Central memory CD8-positive, alpha-beta T cell (primary cell): ENCODE measurements around the gene PDYN.

Experiments
- ATAC-seq: fragments of 150-1000 bp; cut with Tn5 transposase; replicated peaks from 2 replicates; pipeline ENCODE4 v1.10.0; 2022; ENCODE audit warnings: mild to moderate bottlenecking, moderate FRiP score, moderate number of reproducible peaks; ENCODE audit not compliant: poor library complexity, severe bottlenecking; ENCODE audit errors: extremely low read depth
- DNase-seq, 2 donors: peaks; one replicate each; pipeline ENCODE4 v3.0.0; 2021; ENCODE audit warnings: low spot score in 2 of 2
- H3K27ac Mint-ChIP-seq: one replicate; pipeline ENCODE4 v1.8.0; 2022; ENCODE audit warnings: low read depth, mild to moderate bottlenecking, moderate library complexity, mixed read lengths
- H3K27me3 Mint-ChIP-seq: one replicate; pipeline ENCODE4 v1.8.0; 2022; ENCODE audit warnings: mixed read lengths
- H3K36me3 Mint-ChIP-seq: one replicate; pipeline ENCODE4 v1.8.0; 2022; ENCODE audit warnings: mild to moderate bottlenecking, moderate library complexity, mixed read lengths; ENCODE audit not compliant: insufficient read depth
- H3K4me1 Mint-ChIP-seq: one replicate; pipeline ENCODE4 v1.8.0; 2022; ENCODE audit warnings: mixed read lengths
- H3K4me3 Mint-ChIP-seq: one replicate; pipeline ENCODE4 v1.8.0; 2022; ENCODE audit warnings: mild to moderate bottlenecking, moderate library complexity, mixed read lengths
- H3K9me3 Mint-ChIP-seq: one replicate; pipeline ENCODE4 v1.8.0; 2022; ENCODE audit warnings: mixed read lengths

Gene PDYN

DNA sequence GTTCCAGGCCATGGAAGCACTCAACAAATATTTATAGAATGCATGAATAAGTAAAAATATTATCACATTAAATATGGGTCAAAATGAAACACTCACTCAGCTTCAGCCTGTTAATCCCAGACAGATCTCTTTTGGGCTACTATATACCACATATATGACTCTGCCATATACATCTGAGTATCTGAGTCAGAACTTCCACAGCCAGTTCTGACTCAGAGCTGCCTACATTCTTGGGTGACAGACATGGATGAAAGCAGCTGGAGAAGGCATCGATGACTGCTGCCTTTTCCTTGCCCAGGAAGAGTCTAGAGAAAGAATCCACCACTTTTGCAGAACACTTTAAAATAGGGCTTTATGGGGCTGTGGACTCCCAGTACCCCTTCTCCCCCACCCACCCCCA, 11.5 kb upstream of the PDYN start:
- no peaks in the 10 kb centered on the region for H3K9me3 Mint-ChIP-seq
- H3K36me3 Mint-ChIP-seq = peaks cover 2% of the 10 kb centered on the region
- H3K4me1 Mint-ChIP-seq = no peaks in the 10 kb centered on the region
- DNase-seq (no peak), ATAC-seq (no peak)
- H3K4me3 Mint-ChIP-seq = no peak overlapping the region
- H3K27me3 Mint-ChIP-seq = peaks cover 36% of the 10 kb centered on the region
- H3K27ac Mint-ChIP-seq = no peak overlapping the region

DNA sequence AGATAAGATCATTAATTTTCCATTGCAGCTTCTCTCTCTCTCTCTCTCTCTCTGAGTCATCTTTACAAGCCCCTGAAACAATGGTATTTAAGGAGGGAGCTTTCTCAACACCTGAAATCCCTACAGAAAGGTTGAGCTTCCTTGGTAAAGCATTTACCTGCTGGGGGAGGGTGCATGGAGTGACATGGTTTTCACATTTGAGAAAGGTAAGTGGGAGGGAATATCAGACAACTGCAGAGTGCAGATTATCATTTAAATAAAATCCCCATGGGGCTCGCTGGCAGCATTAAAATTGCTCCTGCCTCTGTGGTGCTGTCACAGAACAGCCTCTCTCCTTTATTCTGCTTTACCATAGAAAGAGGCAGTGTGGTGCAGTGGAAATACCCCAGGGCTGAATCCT, 10.3 kb upstream of the PDYN start:
- ATAC-seq (no peak), DNase-seq (no peak)
- Mint-ChIP-seq H3K27ac (no peak overlapping the region), H3K4me1 (no peaks in the 10 kb centered on the region), H3K4me3 (no peak overlapping the region), H3K9me3 (no peaks in the 10 kb centered on the region), H3K36me3 (peaks cover 2% of the 10 kb centered on the region), H3K27me3 (peaks cover 27% of the 10 kb centered on the region)

DNA sequence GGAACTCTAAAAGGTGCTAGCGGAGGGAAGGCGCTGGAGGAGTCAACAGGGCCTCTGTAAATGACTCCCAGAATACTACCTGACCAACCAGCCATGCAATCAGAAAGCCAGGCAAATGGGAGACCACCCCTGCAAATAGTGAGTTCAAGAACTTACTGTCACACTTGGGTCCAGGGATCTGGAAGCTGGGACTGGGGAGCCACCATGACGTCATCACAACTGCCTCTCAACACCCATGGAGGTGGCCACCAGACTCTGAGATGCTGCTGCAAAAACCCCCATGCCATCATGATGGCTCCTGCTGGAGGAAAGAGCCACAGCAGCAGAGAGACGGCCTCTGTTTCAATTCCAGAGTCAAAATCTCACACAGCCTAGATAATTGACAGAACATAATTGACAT, 8.5 kb upstream of the PDYN start:
- no peak overlapping the region for H3K27ac Mint-ChIP-seq
- DNase-seq = no peak
- H3K4me3 Mint-ChIP-seq = no peak overlapping the region
- peaks cover 2% of the 10 kb centered on the region for H3K36me3 Mint-ChIP-seq
- no peaks in the 10 kb centered on the region for H3K9me3 Mint-ChIP-seq
- no peak for ATAC-seq
- peaks cover 26% of the 10 kb centered on the region for H3K27me3 Mint-ChIP-seq
- H3K4me1 Mint-ChIP-seq = no peaks in the 10 kb centered on the region

DNA sequence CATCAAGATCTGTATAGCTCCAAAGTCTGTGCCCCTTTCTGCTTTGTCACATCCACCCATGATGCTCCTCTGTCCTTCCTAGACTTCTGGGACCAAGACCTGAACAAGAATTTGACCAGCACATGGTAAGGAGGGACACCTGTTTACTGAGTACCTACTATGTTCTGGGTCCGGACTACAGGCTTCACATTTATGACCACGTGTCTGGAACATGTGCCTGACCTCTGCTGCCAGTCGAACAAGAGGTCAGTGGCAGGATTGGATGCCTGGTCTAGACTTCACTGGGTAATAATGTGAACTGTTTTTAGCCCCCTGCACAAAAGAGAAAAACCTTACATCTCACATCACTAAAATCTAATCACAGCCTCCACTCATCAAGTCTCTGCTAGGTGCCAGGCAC, 7.3 kb upstream of the PDYN start:
- no peaks in the 10 kb centered on the region for H3K4me1 Mint-ChIP-seq
- H3K4me3 Mint-ChIP-seq = no peak overlapping the region
- no peak overlapping the region for H3K27ac Mint-ChIP-seq
- no peaks in the 10 kb centered on the region for H3K9me3 Mint-ChIP-seq
- DNase-seq = no peak
- peaks cover 32% of the 10 kb centered on the region for H3K27me3 Mint-ChIP-seq
- no peak for ATAC-seq
- H3K36me3 Mint-ChIP-seq = no peaks in the 10 kb centered on the region

DNA sequence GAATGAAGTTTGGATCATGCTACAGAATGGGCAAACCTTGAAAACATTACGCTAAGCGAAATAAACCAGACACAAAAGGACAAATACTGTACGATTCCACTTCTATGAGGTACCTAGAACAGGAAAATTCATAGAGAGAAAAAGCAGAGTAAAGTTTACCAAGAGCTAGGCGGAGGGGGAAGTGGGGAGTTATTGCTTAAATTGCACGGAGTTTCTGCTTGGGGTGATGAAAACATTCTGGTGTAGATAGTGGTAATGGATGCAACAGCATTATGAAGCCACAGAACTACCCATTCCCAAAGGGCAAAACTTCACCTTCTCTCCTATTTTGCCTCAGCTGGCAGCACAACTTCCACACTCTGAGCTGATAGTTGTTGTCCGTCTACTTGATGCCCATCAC, 6.4 kb upstream of the PDYN start:
- Mint-ChIP-seq H3K4me1 (no peaks in the 10 kb centered on the region), H3K27ac (no peak overlapping the region), H3K27me3 (peaks cover 40% of the 10 kb centered on the region), H3K36me3 (no peaks in the 10 kb centered on the region), H3K4me3 (no peak overlapping the region), H3K9me3 (no peaks in the 10 kb centered on the region)
- ATAC-seq = no peak
- no peak for DNase-seq

DNA sequence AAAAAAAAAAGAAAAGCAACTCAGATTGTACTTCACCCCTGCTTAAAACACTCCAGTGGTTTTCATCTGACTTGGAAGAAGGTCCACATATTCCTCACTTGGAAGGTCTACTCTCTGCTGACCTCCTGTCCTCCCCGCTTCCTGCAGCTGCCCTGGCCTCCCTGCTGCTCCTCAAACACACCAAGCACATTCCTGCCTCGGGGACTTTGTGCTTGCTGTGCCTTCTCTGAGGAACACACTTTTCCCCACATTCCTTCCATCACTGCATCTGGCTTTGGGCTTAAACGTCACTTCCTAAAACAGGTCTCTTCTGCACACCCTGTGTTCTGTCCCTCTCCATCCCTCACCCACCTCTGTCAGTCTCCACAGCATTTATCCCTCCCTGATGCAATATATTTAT, 4.9 kb upstream of the PDYN start:
- no peak overlapping the region for H3K27ac Mint-ChIP-seq
- H3K9me3 Mint-ChIP-seq = no peaks in the 10 kb centered on the region
- no peak for DNase-seq
- no peak overlapping the region for H3K4me3 Mint-ChIP-seq
- H3K4me1 Mint-ChIP-seq = no peaks in the 10 kb centered on the region
- H3K27me3 Mint-ChIP-seq = peaks cover 51% of the 10 kb centered on the region
- no peak for ATAC-seq
- no peaks in the 10 kb centered on the region for H3K36me3 Mint-ChIP-seq

DNA sequence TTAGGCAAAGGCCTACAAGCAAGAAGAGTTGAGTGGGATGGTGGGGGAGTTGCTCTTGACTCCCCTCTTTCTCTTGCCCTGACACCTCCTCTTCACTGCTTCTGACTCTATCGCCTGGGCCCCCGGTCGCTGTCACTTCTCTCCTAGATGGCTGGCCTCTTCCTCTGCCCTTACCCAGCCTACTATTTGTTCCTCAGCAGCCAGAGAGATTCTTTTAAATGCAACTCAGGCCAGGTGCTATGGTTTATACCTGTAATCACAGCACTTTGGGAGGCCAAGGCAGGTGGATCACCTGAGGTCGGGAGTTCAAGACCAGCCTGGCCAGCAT, 4.3 kb upstream of the PDYN start:
- peaks cover 57% of the 10 kb centered on the region for H3K27me3 Mint-ChIP-seq

DNA sequence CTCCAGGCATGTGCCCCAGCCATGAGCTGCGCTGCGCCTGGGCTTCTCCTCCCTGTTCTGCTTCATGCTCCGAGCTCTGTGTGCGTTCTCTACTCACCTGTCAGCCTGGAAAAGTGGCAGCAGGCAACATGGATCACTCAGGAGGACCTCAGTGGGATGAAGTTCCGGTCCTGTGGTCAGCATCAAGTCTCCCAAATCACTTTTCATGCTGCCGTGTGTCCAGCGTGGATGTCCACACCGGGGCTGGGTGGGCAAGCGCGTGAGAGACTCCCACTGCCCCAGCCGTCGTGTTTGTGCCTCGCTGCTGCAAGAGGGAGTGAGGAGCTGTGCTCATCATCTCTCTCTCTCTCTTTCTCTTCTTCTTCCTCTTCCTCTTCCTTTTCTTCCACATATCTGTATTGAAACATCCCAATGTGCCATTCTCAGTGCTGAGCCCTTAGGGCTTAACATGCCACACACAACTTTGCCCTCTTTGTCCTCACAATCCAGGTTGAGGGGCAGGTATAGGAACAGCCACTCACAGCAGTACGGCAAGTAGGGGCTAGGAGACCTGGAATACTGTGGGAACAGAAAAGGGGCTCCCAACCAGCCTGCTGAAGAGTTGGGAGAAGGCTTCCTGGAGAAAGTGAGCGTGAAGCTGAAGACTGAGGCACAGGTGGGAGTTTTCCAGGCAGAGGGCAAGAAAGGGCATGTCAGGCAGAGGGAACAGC, 3.8 kb upstream of the PDYN start:
- ATAC-seq = no peak
- Mint-ChIP-seq H3K4me1 (no peaks in the 10 kb centered on the region), H3K4me3 (no peak overlapping the region)

More for the DNA sequence above, 4.3 kb upstream of the PDYN start:
- H3K9me3 Mint-ChIP-seq = no peaks in the 10 kb centered on the region
- no peak overlapping the region for H3K4me3 Mint-ChIP-seq
- no peak overlapping the region for H3K27ac Mint-ChIP-seq
- no peaks in the 10 kb centered on the region for H3K4me1 Mint-ChIP-seq
- ATAC-seq = no peak
- H3K36me3 Mint-ChIP-seq = no peaks in the 10 kb centered on the region
- no peak for DNase-seq

DNA sequence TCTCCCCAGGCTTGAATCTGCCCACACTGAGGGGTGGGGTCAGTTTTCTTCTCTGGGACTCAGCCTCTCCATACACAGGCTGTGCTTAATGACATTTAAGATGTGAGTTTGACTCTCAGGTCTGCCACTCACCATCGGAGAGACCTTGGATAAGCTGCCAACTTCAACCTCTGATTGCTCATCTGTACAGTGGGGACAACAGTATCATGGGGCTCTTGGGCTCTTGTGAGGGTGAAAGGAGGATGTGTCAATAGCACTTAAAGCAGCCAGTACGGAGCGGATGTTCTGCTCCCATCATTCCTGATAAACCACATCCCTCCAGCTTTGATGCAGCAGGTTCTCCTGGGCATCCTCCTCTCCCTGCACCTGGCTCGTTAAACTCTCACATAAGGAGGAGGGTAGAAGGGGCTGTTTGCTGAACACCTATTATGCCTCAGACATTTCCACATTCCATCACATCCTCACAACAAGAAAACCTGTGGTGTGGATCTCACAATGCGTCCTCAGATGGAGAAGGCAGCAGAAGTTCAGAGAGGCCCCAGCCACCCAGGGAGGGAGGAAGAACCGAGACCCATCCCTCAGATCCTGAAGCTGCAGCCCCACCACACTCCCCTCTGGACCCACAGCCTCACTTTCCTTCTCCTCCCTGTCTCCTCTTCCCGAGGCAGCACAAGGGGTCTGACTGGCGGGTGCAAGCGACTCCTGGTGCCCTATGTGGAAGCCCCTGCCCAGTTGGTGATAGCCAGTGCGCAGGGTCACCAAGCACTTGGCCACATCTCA, 1.9 kb upstream of the PDYN start:
- ATAC-seq (no peak), DNase-seq (no peak)
- Mint-ChIP-seq H3K4me1 (no peaks in the 10 kb centered on the region), H3K36me3 (no peaks in the 10 kb centered on the region), H3K27me3 (peaks cover 80% of the 10 kb centered on the region), H3K9me3 (no peaks in the 10 kb centered on the region), H3K4me3 (no peak overlapping the region), H3K27ac (no peak overlapping the region)

More for the DNA sequence above, 3.8 kb upstream of the PDYN start:
- no peaks in the 10 kb centered on the region for H3K9me3 Mint-ChIP-seq
- peaks cover 62% of the 10 kb centered on the region for H3K27me3 Mint-ChIP-seq
- no peak for DNase-seq
- H3K27ac Mint-ChIP-seq = no peak overlapping the region
- H3K36me3 Mint-ChIP-seq = no peaks in the 10 kb centered on the region

DNA sequence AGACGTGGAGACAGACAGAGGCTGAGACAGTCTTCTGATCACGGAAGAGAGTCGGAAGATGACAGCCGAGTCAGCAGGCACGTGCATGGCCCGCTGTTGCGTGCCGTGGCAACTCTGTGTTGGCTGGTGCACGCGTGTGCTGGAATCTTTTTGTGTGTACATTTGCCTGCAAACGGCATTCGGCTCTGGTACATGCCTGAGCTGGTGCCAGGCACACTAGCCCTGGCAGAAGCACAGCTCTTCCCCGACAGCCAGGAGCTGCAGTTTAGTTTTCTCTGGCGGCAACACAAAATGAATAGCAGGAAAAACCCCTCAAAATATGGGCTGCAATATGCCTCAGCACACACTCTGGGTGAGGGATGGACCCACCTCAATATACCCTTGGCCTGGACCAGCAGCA, 769 bp upstream of the PDYN start:
- H3K9me3 Mint-ChIP-seq = no peaks in the 10 kb centered on the region
- H3K4me1 Mint-ChIP-seq = no peaks in the 10 kb centered on the region
- DNase-seq (no peak), ATAC-seq (no peak)
- H3K4me3 Mint-ChIP-seq = no peak overlapping the region
- H3K27ac Mint-ChIP-seq = no peak overlapping the region
- H3K27me3 Mint-ChIP-seq = peaks cover 88% of the 10 kb centered on the region
- no peaks in the 10 kb centered on the region for H3K36me3 Mint-ChIP-seq

DNA sequence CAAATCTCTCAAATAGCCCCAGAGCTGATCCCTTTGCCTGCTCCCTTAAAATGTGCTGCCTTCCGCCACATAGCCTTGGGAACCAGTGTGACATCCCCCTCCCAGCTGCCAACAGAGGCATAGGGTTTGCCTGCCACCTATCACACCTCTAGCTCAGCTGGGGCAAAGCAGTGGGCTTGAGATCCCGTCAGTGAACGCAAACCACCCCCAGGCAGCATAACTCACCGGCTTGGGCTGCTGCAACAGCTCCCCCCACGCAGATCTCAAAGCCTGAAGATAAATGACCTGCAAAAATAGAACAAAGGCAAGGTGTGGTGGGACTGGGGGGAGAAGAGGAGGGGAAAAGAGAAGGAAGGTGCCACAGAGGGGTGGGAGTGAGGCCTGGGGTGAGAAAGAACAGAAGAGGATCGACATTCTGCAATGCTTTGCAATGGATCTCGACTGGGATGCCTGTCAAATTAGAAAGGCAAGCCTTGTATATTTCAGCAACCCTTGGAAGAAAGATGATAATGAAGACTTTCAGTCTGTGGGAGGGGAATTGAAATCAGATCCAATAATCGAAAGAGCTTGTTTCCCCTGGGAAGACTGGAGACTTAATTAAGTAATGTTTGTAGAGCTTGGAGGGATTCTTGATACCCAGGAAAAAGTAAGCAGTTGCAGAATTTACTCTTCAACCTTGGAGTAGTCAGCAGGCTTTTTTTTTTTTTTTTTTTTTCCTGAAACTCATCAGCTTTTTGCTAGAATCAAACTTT, 1.3 kb downstream of the PDYN start:
- H3K9me3 Mint-ChIP-seq = no peaks in the 10 kb centered on the region
- H3K27me3 Mint-ChIP-seq = peaks cover 76% of the 10 kb centered on the region
- H3K27ac Mint-ChIP-seq = no peak overlapping the region

DNA sequence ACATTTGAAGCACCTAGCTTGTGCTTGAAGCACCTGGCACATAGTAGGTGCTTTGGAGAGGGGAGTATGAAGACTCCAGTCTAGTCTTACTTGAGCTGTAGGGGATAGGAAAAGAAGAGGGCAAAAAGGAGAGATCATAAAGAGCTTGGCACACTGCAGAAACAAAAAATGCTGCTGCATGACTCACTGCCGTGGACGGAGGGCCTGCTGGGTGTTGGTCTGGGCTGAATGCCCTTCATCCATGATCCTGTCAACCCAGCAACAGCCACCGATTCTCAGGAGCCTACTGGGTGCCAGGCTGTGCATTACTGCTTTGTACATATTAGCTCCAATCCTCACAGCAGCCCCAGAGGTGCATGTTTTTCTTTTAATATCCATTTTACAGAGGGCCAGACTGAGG, 6.0 kb downstream of the PDYN start:
- Mint-ChIP-seq H3K9me3 (no peaks in the 10 kb centered on the region), H3K27me3 (peaks cover 77% of the 10 kb centered on the region), H3K4me3 (no peak overlapping the region), H3K27ac (no peak overlapping the region), H3K36me3 (no peaks in the 10 kb centered on the region), H3K4me1 (no peaks in the 10 kb centered on the region)
- DNase-seq (no peak), ATAC-seq (no peak)

More for the DNA sequence above, 1.3 kb downstream of the PDYN start:
- Mint-ChIP-seq H3K36me3 (no peaks in the 10 kb centered on the region), H3K4me1 (no peaks in the 10 kb centered on the region), H3K4me3 (no peak overlapping the region)
- ATAC-seq (no peak), DNase-seq (no peak)

DNA sequence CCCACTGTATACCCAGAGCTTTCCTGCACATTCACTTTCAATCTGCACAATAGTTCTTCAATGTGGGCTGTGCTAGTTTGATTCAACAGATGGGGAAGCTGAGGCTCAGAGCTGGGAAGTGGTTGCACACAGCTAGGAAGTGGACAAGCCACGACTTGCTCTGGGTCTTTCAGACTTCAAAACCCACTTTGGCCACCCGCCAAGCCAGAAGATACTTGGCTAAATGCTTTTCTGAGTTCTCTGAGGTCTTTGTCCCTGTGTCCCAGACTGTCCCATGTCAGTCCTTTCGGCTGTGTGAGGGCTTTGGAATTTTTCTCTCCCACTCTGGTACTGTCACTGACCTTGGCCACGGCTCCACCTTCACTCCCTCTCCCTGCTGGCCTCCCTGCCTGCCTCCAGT, 10.6 kb downstream of the PDYN start:
- DNase-seq = no peak
- no peaks in the 10 kb centered on the region for H3K4me1 Mint-ChIP-seq
- no peak overlapping the region for H3K4me3 Mint-ChIP-seq
- no peak for ATAC-seq
- H3K36me3 Mint-ChIP-seq = no peaks in the 10 kb centered on the region
- H3K9me3 Mint-ChIP-seq = no peaks in the 10 kb centered on the region
- no peak overlapping the region for H3K27ac Mint-ChIP-seq
- H3K27me3 Mint-ChIP-seq = peaks cover 74% of the 10 kb centered on the region
